ENCODE results near the gene PLEKHG4B. TPM values are rescaled to one million over a fixed set of nuclear protein-coding genes. Genes with fewer than 3 reads are reported as not detected.

Gene PLEKHG4B
- total RNA-seq, 4 donors from 2014 or later: 5.5 to 10.9 (median 7.1) TPM

DNA sequence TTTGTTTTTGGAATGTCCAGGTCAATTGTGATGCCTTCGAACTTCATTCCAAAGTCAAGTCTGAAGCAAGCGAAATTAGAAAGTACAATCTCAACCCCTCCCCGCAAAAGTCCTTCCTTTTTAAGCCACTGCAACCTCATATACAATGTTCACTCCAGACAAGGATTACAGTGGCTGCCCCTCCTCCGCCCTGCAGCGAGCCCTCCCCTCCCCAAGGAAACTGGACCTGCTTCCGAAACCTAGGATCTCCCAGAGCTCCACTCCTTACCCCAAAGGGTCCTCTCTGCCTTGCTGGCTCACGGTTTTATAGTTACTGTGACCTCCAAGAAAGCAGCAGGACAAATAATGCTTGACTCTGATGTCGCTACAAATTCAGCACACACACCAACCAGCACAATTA, 109.7 kb downstream of the PLEKHG4B start:
- Histone ChIP-seq H3K9me3 (no peaks in the 10 kb centered on the region), H3K27me3 (no peaks in the 10 kb centered on the region), H3K4me3 (replicated peaks in 1 of 3) (no peak overlapping the region), H3K4me1 (no peaks in the 10 kb centered on the region), H3K27ac (no peak overlapping the region), H3K36me3 (peaks cover 7 to 19% of the 10 kb centered on the region in 2 donors)
- 89 to 91% methylated on average over 8 of the region's 8 CpGs for WGBS, 2 donors
- intact Hi-C loops (cut with DNase I): no loop called here
- DNase-seq: no peak
- TF ChIP-seq CTCF (IDR thresholded peaks at IDR 0.05) (no peak), POLR2A (IDR thresholded peaks at IDR 0.05) (no peak)

DNA sequence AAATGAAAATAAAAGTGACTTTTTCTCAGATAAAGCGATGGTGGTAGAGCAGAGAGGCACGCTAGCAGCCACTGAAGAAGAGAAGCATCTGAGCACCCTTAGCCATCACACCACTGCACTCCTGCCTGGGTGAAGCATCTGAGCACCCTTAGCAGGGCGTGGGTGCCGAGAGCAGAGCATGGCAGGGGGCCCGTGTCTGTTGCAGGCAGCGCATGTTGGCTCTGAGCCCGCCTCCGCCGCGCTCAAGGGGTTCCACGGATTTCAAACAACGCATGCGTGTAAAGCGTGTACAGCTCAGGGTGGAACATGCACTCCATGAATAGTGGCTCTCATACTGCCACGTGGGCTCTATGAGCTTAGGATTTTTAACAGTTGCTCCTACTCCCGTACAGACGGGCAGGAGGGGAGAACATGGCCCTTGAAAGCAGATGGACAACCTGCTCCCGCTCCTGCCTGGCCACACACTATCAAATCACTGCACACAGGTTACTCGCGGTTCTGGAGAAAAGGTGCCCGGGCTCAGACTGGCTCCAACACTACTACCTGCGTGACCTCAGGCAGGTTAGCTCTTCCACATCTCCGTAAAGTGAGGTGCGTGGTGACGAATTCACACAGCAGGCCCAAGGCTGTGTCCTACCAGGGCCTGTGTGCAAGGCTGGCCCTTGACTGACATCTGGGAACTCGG, 111.4 kb downstream of the PLEKHG4B start:
- H3K4me1 ChIP-seq: no peaks in the 10 kb centered on the region
- H3K36me3 ChIP-seq: peaks cover 7 to 19% of the 10 kb centered on the region in 2 donors
- H3K27ac ChIP-seq: no peak overlapping the region
- 92 to 95% methylated on average over 22 to 25 of the region's 26 CpGs for WGBS, 2 donors
- no peaks in the 10 kb centered on the region for H3K9me3 ChIP-seq
- no peaks in the 10 kb centered on the region for H3K27me3 ChIP-seq
- TF ChIP-seq POLR2A (IDR thresholded peaks at IDR 0.05): no peak
- TF ChIP-seq CTCF (IDR thresholded peaks at IDR 0.05): no peak
- no peak for DNase-seq
- H3K4me3 ChIP-seq (replicated peaks in 1 of 3): no peak overlapping the region
- intact Hi-C loops (cut with DNase I): no loop called here

DNA sequence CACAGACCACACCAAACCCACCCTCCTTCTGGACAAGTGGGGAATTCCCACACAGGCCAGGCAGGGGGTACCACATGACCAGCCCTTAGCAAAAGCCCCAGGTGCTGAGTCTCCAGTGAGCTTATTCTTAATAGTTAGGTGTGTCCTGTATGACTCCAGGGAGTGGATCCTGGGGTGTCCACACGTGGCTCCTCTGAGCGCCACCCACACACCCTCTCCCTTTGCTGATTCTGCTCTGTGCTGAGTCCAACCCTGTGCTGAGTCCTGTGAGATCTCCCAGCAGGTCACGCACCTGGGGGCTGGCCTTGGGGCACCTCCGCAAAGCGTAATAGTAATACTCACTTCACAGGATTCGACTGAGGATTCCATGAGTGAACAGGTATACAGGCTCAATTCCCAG, 112.0 kb downstream of the PLEKHG4B start:
- Histone ChIP-seq H3K9me3 (no peaks in the 10 kb centered on the region), H3K27me3 (no peaks in the 10 kb centered on the region), H3K36me3 (peaks cover 7 to 19% of the 10 kb centered on the region in 2 donors), H3K4me3 (replicated peaks in 1 of 3) (no peak overlapping the region), H3K4me1 (no peaks in the 10 kb centered on the region), H3K27ac (no peak overlapping the region)
- intact Hi-C loops (cut with DNase I): no loop called here
- no peak for DNase-seq
- TF ChIP-seq POLR2A (IDR thresholded peaks at IDR 0.05): no peak
- TF ChIP-seq CTCF (IDR thresholded peaks at IDR 0.05): no peak
- WGBS, 2 donors: 93 to 99% methylated on average over 6 of the region's 6 CpGs

DNA sequence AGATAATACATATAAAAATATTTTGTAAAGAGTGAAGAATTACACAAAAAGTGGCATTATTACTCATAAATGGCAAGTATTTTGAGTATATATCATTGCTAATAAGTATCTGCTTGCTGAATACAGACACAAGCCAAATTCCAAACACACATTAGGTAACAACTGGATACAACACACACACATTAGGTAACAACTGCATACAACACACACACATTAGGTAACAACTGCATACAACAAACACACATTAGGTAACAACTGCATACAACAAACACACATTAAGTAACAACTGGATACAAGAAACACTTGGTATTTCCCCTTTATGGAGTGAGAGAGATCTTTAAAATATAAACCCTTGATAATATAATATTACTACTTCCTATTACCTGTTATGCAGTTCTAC, 112.5 kb downstream of the PLEKHG4B start:
- Histone ChIP-seq H3K27me3 (no peaks in the 10 kb centered on the region), H3K4me3 (replicated peaks in 1 of 3) (no peak overlapping the region), H3K27ac (no peak overlapping the region), H3K4me1 (no peaks in the 10 kb centered on the region), H3K36me3 (peaks cover 7 to 19% of the 10 kb centered on the region in 2 donors), H3K9me3 (no peaks in the 10 kb centered on the region)
- no peak for DNase-seq
- TF ChIP-seq CTCF (IDR thresholded peaks at IDR 0.05) (no peak), POLR2A (IDR thresholded peaks at IDR 0.05) (no peak)
- intact Hi-C loops (cut with DNase I): no loop called here

DNA sequence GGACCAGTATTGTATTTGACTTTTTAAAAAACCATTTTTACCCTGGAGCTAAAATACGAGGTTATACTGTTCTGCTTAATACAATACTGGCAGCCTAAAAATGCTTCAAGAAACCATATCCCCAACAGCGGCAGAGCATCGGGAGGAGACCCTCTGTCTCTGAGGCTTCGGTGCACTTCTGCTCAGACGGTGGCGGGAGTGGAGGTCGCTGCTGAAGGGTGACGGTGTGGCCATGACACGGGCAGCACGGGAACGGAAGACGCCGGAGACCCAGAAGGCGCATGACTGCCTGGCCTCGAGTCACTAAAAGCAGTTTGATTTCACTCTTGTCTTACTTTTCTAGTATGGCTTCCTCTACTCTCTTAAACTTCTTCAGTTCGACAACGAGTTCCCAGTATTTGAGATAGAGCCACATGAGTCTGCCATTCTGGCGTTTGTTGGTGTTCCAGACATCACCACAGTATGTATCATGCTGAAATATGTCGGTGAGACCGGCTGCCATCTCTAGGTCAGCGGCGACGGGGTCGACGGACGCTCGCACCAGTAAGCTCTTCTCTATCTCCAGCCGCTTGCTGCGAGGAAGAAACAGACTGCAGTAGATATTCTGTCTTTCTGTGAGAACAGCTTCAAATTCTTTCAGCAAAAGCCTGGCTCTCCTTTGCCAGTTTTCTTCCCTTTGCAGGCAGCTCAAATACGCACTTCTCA, 113.2 kb downstream of the PLEKHG4B start:
- Histone ChIP-seq H3K4me3 (replicated peaks in 1 of 3) (no peak overlapping the region), H3K27me3 (no peaks in the 10 kb centered on the region), H3K36me3 (peaks cover 7 to 19% of the 10 kb centered on the region in 2 donors), H3K9me3 (no peaks in the 10 kb centered on the region), H3K4me1 (no peaks in the 10 kb centered on the region), H3K27ac (no peak overlapping the region)
- DNase-seq: no peak
- WGBS, 2 donors: 96 to 97% methylated on average over 30 of the region's 30 CpGs
- TF ChIP-seq CTCF (IDR thresholded peaks at IDR 0.05) (no peak), POLR2A (IDR thresholded peaks at IDR 0.05) (no peak)
- intact Hi-C loops (cut with DNase I): no loop called here

Measured in thyroid gland (tissue), 4 donors.